Neural cell (in vitro differentiated cells): ENCODE results near the gene SF3B4. TPM values are rescaled to one million over a fixed set of nuclear protein-coding genes. Genes with fewer than 3 reads are reported as not detected.
"Not testable (repeated sequence)": the region's sequence is repeated elsewhere in the genome, so short reads cannot be mapped to it uniquely, and the experiment has no call there.

Experiments used
- H2AFZ ChIP-seq: fragments of 200-600, 300-800 bp; sonication (generic), shearing (Covaris generic); 2 replicates; pipeline ENCODE4 v1.6.0; 2014; ENCODE audit warnings: low read depth, mild to moderate bottlenecking, antibody characterized with exemption, low read length, moderate library complexity
- H3F3A ChIP-seq: fragments of 200-600 bp; shearing (Covaris generic); 2 replicates; pipeline ENCODE4 v1.6.1; 2016; ENCODE audit warnings: mild to moderate bottlenecking, moderate library complexity, mixed read lengths, antibody characterized with exemption, low read length; ENCODE audit not compliant: insufficient read depth, poor library complexity, severe bottlenecking
- H3K27ac ChIP-seq: fragments of 200-600, 300-800 bp; sonication (generic), shearing (Covaris generic); 2 replicates; pipeline ENCODE4 v1.5.1; 2014; ENCODE audit warnings: mild to moderate bottlenecking, low read length, moderate library complexity
- H3K27me3 ChIP-seq: fragments of 300-800, 200-600 bp; sonication (generic), shearing (Covaris generic); 2 replicates; pipeline ENCODE4 v1.6.0; 2014; ENCODE audit warnings: mild to moderate bottlenecking, low read depth, low read length, moderate library complexity; ENCODE audit not compliant: insufficient read depth
- H3K36me3 ChIP-seq: fragments of 300-800, 200-600 bp; sonication (generic), shearing (Covaris generic); 2 replicates; pipeline ENCODE4 v1.5.1; 2014; ENCODE audit warnings: mild to moderate bottlenecking, antibody characterized with exemption, low read length, moderate library complexity; ENCODE audit not compliant: insufficient read depth
- H3K4me2 ChIP-seq: fragments of 300-800, 200-600 bp; sonication (generic), shearing (Covaris generic); 2 replicates; pipeline ENCODE4 v1.6.0; 2014; ENCODE audit warnings: mild to moderate bottlenecking, low read length
- H3K4me3 ChIP-seq: fragments of 300-800, 200-600 bp; sonication (generic), shearing (Covaris generic); 2 replicates; pipeline ENCODE4 v1.5.1; 2014; ENCODE audit warnings: mild to moderate bottlenecking, low read length, moderate library complexity
- H3K79me2 ChIP-seq: fragments of 200-600 bp; shearing (Covaris generic); replicated peaks from 2 replicates; pipeline ENCODE4 v1.6.0; 2014; ENCODE audit warnings: mild to moderate bottlenecking, low read length, moderate library complexity; ENCODE audit not compliant: insufficient read depth
- H3K9ac ChIP-seq: fragments of 300-800, 200-600 bp; sonication (generic), shearing (Covaris generic); 2 replicates; pipeline ENCODE4 v1.6.1; 2016; ENCODE audit warnings: mild to moderate bottlenecking, low read length, mixed read lengths
- H3K9me2 ChIP-seq: fragments of 200-600 bp; shearing (Covaris generic); 2 replicates; pipeline ENCODE4 v1.6.1; 2016; ENCODE audit warnings: mild to moderate bottlenecking, low read length, mixed read lengths; ENCODE audit not compliant: insufficient read depth
- H3K9me3 ChIP-seq: fragments of 200-600, 300-800 bp; sonication (generic), shearing (Covaris generic); 2 replicates; pipeline ENCODE4 v1.6.1; 2016; ENCODE audit warnings: mild to moderate bottlenecking, mixed run types, low read length, moderate library complexity, mixed read lengths
- H4K20me1 ChIP-seq: fragments of 200-600 bp; shearing (Covaris generic); 2 replicates; pipeline ENCODE4 v1.6.1; 2016; ENCODE audit warnings: mild to moderate bottlenecking, mixed run types; ENCODE audit not compliant: insufficient read depth
- CTCF ChIP-seq: fragments of 450-650 bp; IDR thresholded peaks from 2 replicates; pipeline ENCODE4 v1.5.1; 2014; ENCODE audit warnings: antibody characterized with exemption, mild to moderate bottlenecking, moderate library complexity; ENCODE audit not compliant: poor library complexity, severe bottlenecking
- EP300 ChIP-seq: fragments of 450-650 bp; conservative IDR thresholded peaks from 2 replicates; pipeline ENCODE4 v1.6.1; 2014; ENCODE audit warnings: antibody characterized with exemption, mild to moderate bottlenecking, moderate library complexity; ENCODE audit not compliant: poor library complexity, severe bottlenecking
- EZH2 ChIP-seq: fragments of 200-600, 300-800 bp; shearing (Covaris generic), sonication (generic); IDR thresholded peaks from 2 replicates; pipeline ENCODE4 v1.6.1; 2014; ENCODE audit warnings: antibody characterized with exemption, low read length, borderline replicate concordance, mild to moderate bottlenecking; ENCODE audit not compliant: insufficient read depth, poor library complexity, severe bottlenecking
- MXI1 ChIP-seq: fragments of 450-650 bp; conservative IDR thresholded peaks from 2 replicates; pipeline ENCODE4 v1.6.1; 2014; ENCODE audit warnings: antibody characterized with exemption, mild to moderate bottlenecking; ENCODE audit not compliant: poor library complexity, severe bottlenecking
- POLR2AphosphoS5 ChIP-seq: IDR thresholded peaks from 2 replicates; pipeline ENCODE4 v1.6.1; 2012
- RAD21 ChIP-seq: fragments of 450-650 bp; conservative IDR thresholded peaks from 2 replicates; pipeline ENCODE4 v1.6.1; 2014; ENCODE audit warnings: antibody characterized with exemption, mild to moderate bottlenecking, moderate library complexity
- SMC3 ChIP-seq: fragments of 450-650 bp; conservative IDR thresholded peaks from 2 replicates; pipeline ENCODE4 v1.6.1; 2014; ENCODE audit warnings: antibody characterized with exemption, mild to moderate bottlenecking, moderate library complexity; ENCODE audit not compliant: poor library complexity
- TAF1 ChIP-seq: IDR thresholded peaks from 2 replicates; pipeline ENCODE4 v1.6.1; 2012; ENCODE audit warnings: low read depth
- polyA plus RNA-seq: library from polyadenylated mRNA; depleted of rRNA; stranded (reverse); fragments of >200 nt; gene quantifications from 2 replicates; pipeline ENCODE4 v1.2.3, GENCODE V29; 2014
- TF ChIP-seq, protein P1 (sequence below): IDR thresholded peaks from 2 replicates; pipeline ENCODE4 v1.6.1; 2012; ENCODE audit warnings: borderline replicate concordance

The SF3B4 gene
- polyA plus RNA-seq, 1 donor from 2014 or later, result 14.1 TPM

DNA sequence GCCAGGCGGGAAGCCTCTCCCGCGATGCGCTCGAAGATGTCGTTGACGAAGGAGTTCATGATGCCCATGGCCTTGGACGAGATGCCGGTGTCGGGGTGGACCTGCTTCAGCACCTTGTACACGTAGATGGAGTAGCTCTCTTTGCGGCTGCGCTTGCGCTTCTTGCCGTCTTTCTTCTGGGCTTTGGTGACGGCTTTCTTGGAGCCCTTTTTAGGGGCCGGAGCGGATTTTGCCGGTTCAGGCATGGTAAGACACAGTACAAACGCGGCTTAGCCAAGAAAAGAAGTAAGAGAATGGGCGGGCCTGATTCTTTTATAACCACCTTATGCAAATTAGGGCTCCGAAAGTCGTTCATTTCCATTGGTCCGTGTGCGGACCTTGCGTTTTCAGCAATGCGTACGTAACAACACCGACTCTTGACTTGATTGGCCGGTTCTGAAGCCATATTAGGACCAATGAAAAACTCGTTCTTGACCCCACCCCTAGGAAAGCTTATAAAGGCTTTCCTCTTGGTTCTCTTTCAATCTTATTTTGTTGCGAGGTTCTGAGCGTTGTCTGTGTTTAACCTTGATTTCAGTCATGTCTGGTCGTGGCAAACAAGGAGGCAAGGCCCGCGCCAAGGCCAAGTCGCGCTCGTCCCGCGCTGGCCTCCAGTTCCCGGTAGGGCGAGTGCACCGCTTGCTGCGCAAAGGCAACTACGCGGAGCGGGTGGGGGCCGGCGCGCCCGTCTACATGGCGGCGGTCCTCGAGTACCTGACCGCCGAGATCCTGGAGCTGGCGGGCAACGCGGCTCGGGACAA lies 41.0 kb downstream of the SF3B4 start:
- Histone ChIP-seq H3K79me2 (peaks cover 42% of the 10 kb centered on the region), H3K9ac (peak overlapping the region; percentile 93), H3F3A (peaks cover 9% of the 10 kb centered on the region), H3K27ac (peak overlapping the region; percentile 97), H3K9me3 (no peaks in the 10 kb centered on the region), H3K9me2 (no peaks in the 10 kb centered on the region), H3K4me3 (peak overlapping the region; percentile 82), H3K36me3 (no peaks in the 10 kb centered on the region), H3K4me2 (peak overlapping the region; percentile 74), H2AFZ (no peak overlapping the region), H4K20me1 (no peaks in the 10 kb centered on the region), H3K27me3 (no peaks in the 10 kb centered on the region)
- TF ChIP-seq SMC3 (peak; percentile 33), EP300 (peak; percentile 44), CTCF (no peak), RAD21 (no peak), POLR2AphosphoS5 (peak; percentile 97), MXI1 (peak; percentile 86), EZH2 (no peak), TAF1 (peak; percentile 91)
- TF ChIP-seq, protein P1, sequence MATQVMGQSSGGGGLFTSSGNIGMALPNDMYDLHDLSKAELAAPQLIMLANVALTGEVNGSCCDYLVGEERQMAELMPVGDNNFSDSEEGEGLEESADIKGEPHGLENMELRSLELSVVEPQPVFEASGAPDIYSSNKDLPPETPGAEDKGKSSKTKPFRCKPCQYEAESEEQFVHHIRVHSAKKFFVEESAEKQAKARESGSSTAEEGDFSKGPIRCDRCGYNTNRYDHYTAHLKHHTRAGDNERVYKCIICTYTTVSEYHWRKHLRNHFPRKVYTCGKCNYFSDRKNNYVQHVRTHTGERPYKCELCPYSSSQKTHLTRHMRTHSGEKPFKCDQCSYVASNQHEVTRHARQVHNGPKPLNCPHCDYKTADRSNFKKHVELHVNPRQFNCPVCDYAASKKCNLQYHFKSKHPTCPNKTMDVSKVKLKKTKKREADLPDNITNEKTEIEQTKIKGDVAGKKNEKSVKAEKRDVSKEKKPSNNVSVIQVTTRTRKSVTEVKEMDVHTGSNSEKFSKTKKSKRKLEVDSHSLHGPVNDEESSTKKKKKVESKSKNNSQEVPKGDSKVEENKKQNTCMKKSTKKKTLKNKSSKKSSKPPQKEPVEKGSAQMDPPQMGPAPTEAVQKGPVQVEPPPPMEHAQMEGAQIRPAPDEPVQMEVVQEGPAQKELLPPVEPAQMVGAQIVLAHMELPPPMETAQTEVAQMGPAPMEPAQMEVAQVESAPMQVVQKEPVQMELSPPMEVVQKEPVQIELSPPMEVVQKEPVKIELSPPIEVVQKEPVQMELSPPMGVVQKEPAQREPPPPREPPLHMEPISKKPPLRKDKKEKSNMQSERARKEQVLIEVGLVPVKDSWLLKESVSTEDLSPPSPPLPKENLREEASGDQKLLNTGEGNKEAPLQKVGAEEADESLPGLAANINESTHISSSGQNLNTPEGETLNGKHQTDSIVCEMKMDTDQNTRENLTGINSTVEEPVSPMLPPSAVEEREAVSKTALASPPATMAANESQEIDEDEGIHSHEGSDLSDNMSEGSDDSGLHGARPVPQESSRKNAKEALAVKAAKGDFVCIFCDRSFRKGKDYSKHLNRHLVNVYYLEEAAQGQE, result peak; percentile 81

DNA sequence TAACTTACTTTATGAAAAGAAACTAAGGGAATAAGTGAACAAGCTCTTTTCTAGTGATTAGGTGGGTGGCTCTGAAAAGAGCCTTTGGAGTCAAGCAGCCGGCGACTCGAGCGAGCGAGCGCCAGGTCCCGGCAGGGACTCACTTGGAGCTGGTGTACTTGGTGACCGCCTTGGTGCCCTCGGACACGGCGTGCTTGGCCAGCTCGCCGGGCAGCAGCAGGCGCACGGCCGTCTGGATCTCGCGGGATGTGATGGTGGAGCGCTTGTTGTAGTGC lies 41.5 kb downstream of the SF3B4 start:
- Histone ChIP-seq H3K79me2 (peaks cover 48% of the 10 kb centered on the region), H3K4me2 (peak overlapping the region; percentile 99), H3K9ac (peak overlapping the region; percentile 88), H3K27ac (peak overlapping the region; percentile 97), H3K4me3 (peak overlapping the region; percentile 82)
- H3K27me3 ChIP-seq, H4K20me1 ChIP-seq, H2AFZ ChIP-seq, H3K36me3 ChIP-seq, H3K9me2 ChIP-seq, H3K9me3 ChIP-seq, H3F3A ChIP-seq: not testable (repeated sequence)
- TF ChIP-seq, protein P1, result peak; percentile 42
